RWPE1 (cell line): ENCODE measurements around the gene GOLPH3.
"Not testable (repeated sequence)": the region's sequence is repeated elsewhere in the genome, so short reads cannot be mapped to it uniquely, and the experiment has no call there.

ENCODE experiments used
- CTCF ChIA-PET: fragments of 350-600 bp; sonication (Branson Sonifier 250); formaldehyde crosslinking; extraction: SDS; loops from one replicate; lab custom pipeline; 2021; lab: Yijun Ruan, JAX
- POLR2A ChIA-PET: fragments of 400-600 bp; formaldehyde crosslinking; extraction: SDS; loops from one replicate; lab custom pipeline; 2020; ENCODE audit warnings: antibody characterized with exemption; ENCODE audit not compliant: low non-redundant PET; lab: Yijun Ruan, JAX
- DNase-seq: peaks from one replicate; pipeline ENCODE4 v3.0.0; 2012; ENCODE audit warnings: low spot score
- H3K27ac ChIP-seq: fragments of 450-650 bp; 2 replicates; pipeline ENCODE4 v1.5.1; 2017
- TF ChIP-seq, protein P1 (sequence below): fragments of 450-650 bp; conservative IDR thresholded peaks from 2 replicates; pipeline ENCODE4 v1.5.1; 2017; ENCODE audit warnings: low read depth, mild to moderate bottlenecking

Gene GOLPH3

GRCh38 chr5:32082701-32083100 lies 91.4 kb downstream of the GOLPH3 start:
- no peak for DNase-seq
- POLR2A ChIA-PET, result interaction anchor here (0.7 kb wide), 1 partner anchor 166 kb away, joined by 9 read pairs; no protein-coding TSS in a partner anchor
- H3K27ac ChIP-seq, result no peak overlapping the region
- TF ChIP-seq, protein P1, sequence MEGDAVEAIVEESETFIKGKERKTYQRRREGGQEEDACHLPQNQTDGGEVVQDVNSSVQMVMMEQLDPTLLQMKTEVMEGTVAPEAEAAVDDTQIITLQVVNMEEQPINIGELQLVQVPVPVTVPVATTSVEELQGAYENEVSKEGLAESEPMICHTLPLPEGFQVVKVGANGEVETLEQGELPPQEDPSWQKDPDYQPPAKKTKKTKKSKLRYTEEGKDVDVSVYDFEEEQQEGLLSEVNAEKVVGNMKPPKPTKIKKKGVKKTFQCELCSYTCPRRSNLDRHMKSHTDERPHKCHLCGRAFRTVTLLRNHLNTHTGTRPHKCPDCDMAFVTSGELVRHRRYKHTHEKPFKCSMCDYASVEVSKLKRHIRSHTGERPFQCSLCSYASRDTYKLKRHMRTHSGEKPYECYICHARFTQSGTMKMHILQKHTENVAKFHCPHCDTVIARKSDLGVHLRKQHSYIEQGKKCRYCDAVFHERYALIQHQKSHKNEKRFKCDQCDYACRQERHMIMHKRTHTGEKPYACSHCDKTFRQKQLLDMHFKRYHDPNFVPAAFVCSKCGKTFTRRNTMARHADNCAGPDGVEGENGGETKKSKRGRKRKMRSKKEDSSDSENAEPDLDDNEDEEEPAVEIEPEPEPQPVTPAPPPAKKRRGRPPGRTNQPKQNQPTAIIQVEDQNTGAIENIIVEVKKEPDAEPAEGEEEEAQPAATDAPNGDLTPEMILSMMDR, result no peak
- CTCF ChIA-PET, result no interaction called here

DNA sequence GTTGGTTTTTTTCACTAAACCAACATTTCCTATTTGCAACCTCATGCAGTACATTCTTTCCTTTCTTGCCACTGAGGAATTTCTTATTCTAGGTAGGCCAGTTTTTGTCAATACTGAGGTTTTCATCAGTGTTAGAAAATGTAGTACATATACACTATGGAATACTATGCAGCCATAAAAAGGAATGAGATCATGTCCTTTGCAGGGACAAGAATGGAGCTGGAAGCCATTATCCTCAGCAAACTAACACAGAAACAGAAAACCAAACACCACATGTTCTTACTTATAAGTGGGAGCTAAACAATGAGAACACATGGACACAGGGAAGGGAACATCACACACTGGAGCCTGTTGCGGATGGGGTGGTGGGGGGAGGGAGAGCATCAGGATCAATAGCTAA lies 93.6 kb downstream of the GOLPH3 start:
- POLR2A ChIA-PET, DNase-seq, CTCF ChIA-PET, H3K27ac ChIP-seq: not testable (repeated sequence)

DNA sequence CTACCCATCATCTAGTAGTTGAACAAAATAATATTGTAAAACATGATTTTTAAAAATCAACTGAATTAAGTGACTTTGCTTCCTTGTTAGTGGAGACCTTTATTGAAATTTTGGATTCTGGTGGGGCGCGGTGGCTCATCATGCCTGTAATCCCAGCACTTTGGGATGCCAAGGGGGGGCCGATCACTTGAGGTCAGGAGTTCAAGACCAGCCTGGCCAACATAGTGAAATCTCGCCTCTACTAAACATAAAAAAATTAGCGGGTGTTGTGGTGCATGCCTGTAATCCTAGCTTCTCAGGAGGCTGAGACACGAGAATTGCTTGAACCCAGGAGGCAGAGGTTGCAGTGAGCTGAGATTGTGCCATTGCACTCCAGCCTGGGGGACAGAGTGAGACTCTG lies 95.3 kb downstream of the GOLPH3 start:
- H3K27ac ChIP-seq, POLR2A ChIA-PET, DNase-seq: not testable (repeated sequence)
- CTCF ChIA-PET, result interaction anchor here (5.7 kb wide), 1 partner anchor 253 kb away, joined by 101 read pairs; no protein-coding TSS in a partner anchor

DNA sequence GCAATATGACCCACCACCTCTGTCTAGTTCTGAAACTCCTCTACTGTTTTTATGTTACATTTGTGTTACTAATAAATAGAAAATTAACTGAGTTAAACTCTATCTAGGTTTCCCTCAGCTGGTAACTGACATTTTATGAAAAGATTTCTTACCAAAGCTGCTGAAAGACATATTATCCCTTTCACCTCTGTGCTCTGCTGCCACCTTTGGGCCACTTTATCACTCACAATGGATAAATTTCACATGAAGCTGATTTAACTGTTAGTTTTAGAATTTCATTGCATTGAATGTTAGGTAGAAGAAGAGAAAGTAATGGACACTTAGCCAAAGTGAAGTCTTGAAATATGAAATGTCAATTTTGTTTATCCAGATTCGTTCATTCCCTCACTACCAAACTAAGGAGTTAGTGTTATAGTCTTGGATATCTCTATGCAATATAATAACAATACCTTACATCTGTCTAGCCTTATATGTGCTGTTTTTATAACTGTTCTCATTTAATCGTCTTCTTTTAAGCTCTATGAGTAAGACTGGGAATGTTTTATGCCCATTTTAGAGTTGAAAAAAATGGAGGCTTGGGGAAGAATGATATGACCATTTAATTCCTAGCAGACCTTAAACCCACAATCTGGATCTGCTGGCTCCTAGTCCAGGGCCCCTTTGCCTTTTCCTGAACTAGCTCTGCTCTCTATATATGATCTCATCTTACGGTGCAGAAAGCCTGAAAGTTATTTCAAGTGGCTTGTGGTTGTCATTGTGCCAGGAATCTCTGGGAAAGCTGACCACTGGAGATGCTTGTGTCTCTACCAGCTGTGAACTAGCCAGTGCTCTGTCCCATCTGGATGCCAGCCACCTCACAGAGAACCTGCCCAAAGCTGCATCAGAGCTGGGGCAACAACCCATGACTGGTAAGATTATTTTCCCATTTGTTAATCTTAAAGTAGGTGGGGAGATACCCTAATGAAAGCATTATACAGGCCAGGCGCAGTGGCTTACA lies 97.1 kb downstream of the GOLPH3 start:
- TF ChIP-seq, protein P1, result peak; percentile 95
- H3K27ac ChIP-seq, result no peak overlapping the region
- peak; percentile 52 for DNase-seq
- ChIA-PET CTCF (interaction anchor here (0.5 to 5.7 kb wide), 46 partner anchors 8 to 928 kb away, joined by 3 to 101 read pairs (median 4); no protein-coding TSS in a partner anchor), POLR2A (no interaction called here)
